ENCODE results near the gene PEX11G. TPM values are rescaled to one million over a fixed set of nuclear protein-coding genes. Genes with fewer than 3 reads are reported as not detected.

Gene PEX11G
- total and polyA plus RNA-seq, 2 of the 8 experiments (the other 6 are each of a cell fraction or from before 2014, with no cell fraction given): 2.1 to 4.3 TPM

- H3K4me3 ChIP-seq (ENCODE audit: extremely low read depth in 1 of 4, insufficient read depth in 2 of 4, low read depth in 3 of 4, low read length in 4 of 4): no peak overlapping the region
- no peaks in the 10 kb centered on the region for H3K27me3 ChIP-seq (replicated peaks in 1 of 4; ENCODE audit: control insufficient read depth in 3 of 4, extremely low read depth in 1 of 4, insufficient read depth in 3 of 4, low read length in 3 of 4)
- no peak overlapping the region for H3K56ac ChIP-seq (replicated peaks; ENCODE audit: insufficient read length, low read depth, low read length)
- no peak overlapping the region for H2BK5ac ChIP-seq (ENCODE audit: low read depth, low read length)
- CTCF ChIA-PET (ENCODE audit: partially characterized antibody): interaction anchor here (0.8 to 2.8 kb wide), 3 partner anchors 10 to 63 kb away, joined by 3 to 11 read pairs (median 3); a partner anchor contains a TSS
- no peak overlapping the region for H3K23ac ChIP-seq (ENCODE audit: insufficient read length)
- H3K14ac ChIP-seq (ENCODE audit: insufficient read length): no peak overlapping the region
- H4K91ac ChIP-seq (replicated peaks; ENCODE audit: insufficient read length, low read length): no peak overlapping the region
- no peak overlapping the region for H4K5ac ChIP-seq (ENCODE audit: insufficient read length, low read depth, low read length)
- no peak overlapping the region for H2AK5ac ChIP-seq (ENCODE audit: low read depth, low read length)
- WGBS, 2 experiments (ENCODE audit: extremely low coverage in 1 of 2, insufficient coverage in 1 of 2, insufficient read length in 1 of 2, insufficient replicate concordance in 2 of 2, low coverage in 1 of 2, low lambda C conversion rate in 2 of 2, missing lambda C conversion rate in 1 of 2): 91% methylated on average over 15 of the region's 20 CpGs; no CpG with 5 or more reads in 1 of the 2 experiments
- H2BK120ac ChIP-seq (replicated peaks; ENCODE audit: low read depth, low read length): no peak overlapping the region
- H2BK15ac ChIP-seq (ENCODE audit: low read length): no peak overlapping the region
- no peak overlapping the region for H2BK12ac ChIP-seq (ENCODE audit: low read depth, low read length)
- H3K4me1 ChIP-seq (replicated peaks in 1 of 4; ENCODE audit: control insufficient read depth in 3 of 4, insufficient read depth in 4 of 4, low read length in 3 of 4): peaks cover 0 to 5% (median 1%) of the 10 kb centered on the region in 4 experiments; a peak in 1 of 7 replicates
- POLR2A ChIA-PET (ENCODE audit: partially characterized antibody): interaction anchor here (1.1 kb wide), 1 partner anchor 9 kb away, joined by 6 read pairs; no protein-coding TSS in a partner anchor
- H3K36me3 ChIP-seq (ENCODE audit: control insufficient read depth in 2 of 4, insufficient read depth in 4 of 4, low read length in 3 of 4): peaks cover 0 to 7% (median under 1%) of the 10 kb centered on the region in 4 experiments; a peak in 4 of 8 replicates
- no peak for FAIRE-seq
- peaks cover under 1 to 4% of the 10 kb centered on the region in 2 experiments for H4K20me1 ChIP-seq (replicated peaks in 1 of 2; ENCODE audit: control insufficient read depth in 1 of 2, insufficient read depth in 2 of 2, low read length in 2 of 2)
- no peak overlapping the region for H4K8ac ChIP-seq (ENCODE audit: extremely low read depth, insufficient read depth, low read length)
- H2AFZ ChIP-seq (ENCODE audit: low read length): no peak overlapping the region
- H3K4me2 ChIP-seq (ENCODE audit: insufficient read depth in 1 of 2, low read depth in 2 of 2, low read length in 2 of 2): no peak overlapping the region
- H3K79me1 ChIP-seq (ENCODE audit: low read depth, low read length): peaks cover 2% of the 10 kb centered on the region; the same call in 1 of the 2 replicates
- no peak overlapping the region for H3K4ac ChIP-seq (replicated peaks; ENCODE audit: insufficient read length, low read depth, low read length)
- DNase-seq (ENCODE audit: low read depth in 1 of 2, low spot score in 2 of 2): no peak
- no peaks in the 10 kb centered on the region for H3K9me3 ChIP-seq (ENCODE audit: insufficient read depth in 2 of 2, low read depth in 1 of 2, low read length in 1 of 2)
- H3K23me2 ChIP-seq (ENCODE audit: low read depth, low read length): peaks cover 10% of the 10 kb centered on the region; the same call in 1 of the 2 replicates
- no peak overlapping the region for H3K27ac ChIP-seq (ENCODE audit: low read depth, low read length)
- no peak overlapping the region for H3K9ac ChIP-seq (replicated peaks in 1 of 4; ENCODE audit: extremely low read depth in 1 of 4, low read depth in 3 of 4, low read length in 3 of 4)
- no peak overlapping the region for H2BK20ac ChIP-seq (ENCODE audit: low read length)
- H3K79me2 ChIP-seq (ENCODE audit: control insufficient read depth in 1 of 2, insufficient read depth in 2 of 2, low read length in 2 of 2): no peaks in the 10 kb centered on the region
- H3K18ac ChIP-seq (ENCODE audit: extremely low read depth, low read length): no peak overlapping the region
- no peak for TF ChIP-seq SP2 (IDR thresholded peaks at IDR 0.05; ENCODE audit: low read length)
- TF ChIP-seq RAD21 (IDR thresholded peaks at IDR 0.05 in 1 of 2, conservative IDR thresholded peaks at IDR 0.05 in 1 of 2; ENCODE audit: low read depth in 2 of 2, low read length in 2 of 2): no peak
Measured at GRCh38 chr19:7524992-7525739, 36.3 kb upstream of the PEX11G start.
